Astrocyte of the cerebellum (primary cell): Measurements from ENCODE around the gene LRP1B.

Experiments used
- DNase-seq: peaks from one replicate; pipeline ENCODE4 v3.0.0-alpha.2; 2011; ENCODE audit warnings: low read depth
- H3K4me3 ChIP-seq: 2 replicates; pipeline ENCODE4 v1.5.1; 2011; ENCODE audit warnings: mild to moderate bottlenecking, low read depth, low read length, moderate library complexity
- CTCF ChIP-seq: IDR thresholded peaks from 2 replicates; pipeline ENCODE4 v1.5.1; 2012; ENCODE audit warnings: low read length, low read depth, moderate library complexity, mild to moderate bottlenecking; ENCODE audit errors: missing control alignments
- in situ Hi-C: cut with HindIII; loops from 2 replicates; pipeline ENCODE4 v1.10.0; 2017; ENCODE audit warnings: low sequenced_read_pairs

Gene LRP1B

GRCh38 chr2:141341444-141341843, 789.4 kb downstream of the LRP1B start:
- TF ChIP-seq CTCF = no peak
- peak; percentile 97 for DNase-seq
- in situ Hi-C loops = no loop called here
- H3K4me3 ChIP-seq = no peak overlapping the region

- in situ Hi-C loops = no loop called here
- DNase-seq = peak; percentile 23
- TF ChIP-seq CTCF = no peak
- no peak overlapping the region for H3K4me3 ChIP-seq
Observed at GRCh38 chr2:141331127-141331526, 799.7 kb downstream of the LRP1B start.

GRCh38 chr2:141329964-141330363, 800.9 kb downstream of the LRP1B start:
- in situ Hi-C loops = no loop called here
- TF ChIP-seq CTCF = no peak
- H3K4me3 ChIP-seq = no peak overlapping the region
- peak; percentile 16 for DNase-seq

GRCh38 chr2:141323571-141323970, 807.2 kb downstream of the LRP1B start:
- TF ChIP-seq CTCF = no peak
- H3K4me3 ChIP-seq = no peak overlapping the region
- DNase-seq = no peak
- in situ Hi-C loops = no loop called here

- no peak overlapping the region for H3K4me3 ChIP-seq
- DNase-seq = no peak
- in situ Hi-C loops = no loop called here
- no peak for TF ChIP-seq CTCF
Observed at GRCh38 chr2:141317986-141318385, 812.8 kb downstream of the LRP1B start.

- peak; percentile 68 for DNase-seq
- TF ChIP-seq CTCF = no peak
- in situ Hi-C loops = no loop called here
- H3K4me3 ChIP-seq = no peak overlapping the region
Observed at GRCh38 chr2:141316606-141317005, 814.2 kb downstream of the LRP1B start.

GRCh38 chr2:141316103-141316502, 814.7 kb downstream of the LRP1B start:
- DNase-seq = no peak
- TF ChIP-seq CTCF = no peak
- no peak overlapping the region for H3K4me3 ChIP-seq
- in situ Hi-C loops = no loop called here
